ENCODE results near the gene GPR152.

The GPR152 gene

GRCh38 chr11:67495234-67496005 lies 42.9 kb upstream of the GPR152 start:
- Histone ChIP-seq H3K79me2 (ENCODE audit: insufficient read depth, low read depth) (no peaks in the 10 kb centered on the region), H4K20me1 (ENCODE audit: insufficient read depth) (no peaks in the 10 kb centered on the region), H3K4me1 (ENCODE audit: low read depth, poor library complexity, severe bottlenecking) (no peaks in the 10 kb centered on the region), H3K36me3 (ENCODE audit: insufficient read depth) (no peaks in the 10 kb centered on the region), H3K9ac (no peak overlapping the region), H3K4me3 (IDR thresholded peaks at IDR 0.05; ENCODE audit: insufficient read depth, low read depth, low read length) (no peak overlapping the region), H2AFZ (ENCODE audit: low read depth) (no peak overlapping the region), H3K27ac (no peak overlapping the region), H3K4me2 (no peak overlapping the region), H3K27me3 (ENCODE audit: insufficient read depth, low read depth) (no peaks in the 10 kb centered on the region)
- TF ChIP-seq CTCF (conservative IDR thresholded peaks at IDR 0.05; ENCODE audit: low read depth, low read length): no peak

- no peak for TF ChIP-seq CTCF (conservative IDR thresholded peaks at IDR 0.05; ENCODE audit: low read depth, low read length)
- H3K36me3 ChIP-seq (ENCODE audit: insufficient read depth): no peaks in the 10 kb centered on the region
- H2AFZ ChIP-seq (ENCODE audit: low read depth): no peak overlapping the region
- no peak overlapping the region for H3K4me3 ChIP-seq (IDR thresholded peaks at IDR 0.05; ENCODE audit: insufficient read depth, low read depth, low read length)
- no peak overlapping the region for H3K27ac ChIP-seq
- H3K79me2 ChIP-seq (ENCODE audit: insufficient read depth, low read depth): no peaks in the 10 kb centered on the region
- no peaks in the 10 kb centered on the region for H4K20me1 ChIP-seq (ENCODE audit: insufficient read depth)
- no peak overlapping the region for H3K4me2 ChIP-seq
- no peaks in the 10 kb centered on the region for H3K4me1 ChIP-seq (ENCODE audit: low read depth, poor library complexity, severe bottlenecking)
- H3K27me3 ChIP-seq (ENCODE audit: insufficient read depth, low read depth): no peaks in the 10 kb centered on the region
- H3K9ac ChIP-seq: no peak overlapping the region
Observed at GRCh38 chr11:67494371-67495233, 42.1 kb upstream of the GPR152 start.

- TF ChIP-seq CTCF (conservative IDR thresholded peaks at IDR 0.05; ENCODE audit: low read depth, low read length): no peak
- Histone ChIP-seq H3K36me3 (ENCODE audit: insufficient read depth) (no peaks in the 10 kb centered on the region), H3K4me3 (IDR thresholded peaks at IDR 0.05; ENCODE audit: insufficient read depth, low read depth, low read length) (no peak overlapping the region), H3K79me2 (ENCODE audit: insufficient read depth, low read depth) (no peaks in the 10 kb centered on the region), H3K9ac (no peak overlapping the region), H3K4me1 (ENCODE audit: low read depth, poor library complexity, severe bottlenecking) (no peaks in the 10 kb centered on the region), H3K27ac (no peak overlapping the region), H2AFZ (ENCODE audit: low read depth) (no peak overlapping the region), H4K20me1 (ENCODE audit: insufficient read depth) (no peaks in the 10 kb centered on the region), H3K4me2 (no peak overlapping the region), H3K27me3 (ENCODE audit: insufficient read depth, low read depth) (no peaks in the 10 kb centered on the region)
Observed at GRCh38 chr11:67493548-67494370, 41.2 kb upstream of the GPR152 start.

- Histone ChIP-seq H2AFZ (ENCODE audit: low read depth) (no peak overlapping the region), H3K27me3 (ENCODE audit: insufficient read depth, low read depth) (no peaks in the 10 kb centered on the region), H3K4me2 (no peak overlapping the region), H3K4me3 (IDR thresholded peaks at IDR 0.05; ENCODE audit: insufficient read depth, low read depth, low read length) (no peak overlapping the region), H3K9ac (no peak overlapping the region), H3K79me2 (ENCODE audit: insufficient read depth, low read depth) (no peaks in the 10 kb centered on the region), H3K4me1 (ENCODE audit: low read depth, poor library complexity, severe bottlenecking) (no peaks in the 10 kb centered on the region), H3K27ac (no peak overlapping the region), H3K36me3 (ENCODE audit: insufficient read depth) (no peaks in the 10 kb centered on the region), H4K20me1 (ENCODE audit: insufficient read depth) (no peaks in the 10 kb centered on the region)
- TF ChIP-seq CTCF (conservative IDR thresholded peaks at IDR 0.05; ENCODE audit: low read depth, low read length): no peak
Observed at GRCh38 chr11:67492801-67493547, 40.4 kb upstream of the GPR152 start.

Data from KMS-11 (cell line).